Neural cell (in vitro differentiated cells): ENCODE measurements around the gene GNG2. TPM values are rescaled to one million over a fixed set of nuclear protein-coding genes. Genes with fewer than 3 reads are reported as not detected.

Experiments
- H2AFZ ChIP-seq: fragments of 200-600, 300-800 bp; sonication (generic), shearing (Covaris generic); 2 replicates; pipeline ENCODE4 v1.6.0; 2014; ENCODE audit warnings: low read depth, mild to moderate bottlenecking, antibody characterized with exemption, low read length, moderate library complexity
- H3F3A ChIP-seq: fragments of 200-600 bp; shearing (Covaris generic); 2 replicates; pipeline ENCODE4 v1.6.1; 2016; ENCODE audit warnings: mild to moderate bottlenecking, moderate library complexity, mixed read lengths, antibody characterized with exemption, low read length; ENCODE audit not compliant: insufficient read depth, poor library complexity, severe bottlenecking
- H3K27ac ChIP-seq: fragments of 200-600, 300-800 bp; sonication (generic), shearing (Covaris generic); 2 replicates; pipeline ENCODE4 v1.5.1; 2014; ENCODE audit warnings: mild to moderate bottlenecking, low read length, moderate library complexity
- H3K27me3 ChIP-seq: fragments of 300-800, 200-600 bp; sonication (generic), shearing (Covaris generic); 2 replicates; pipeline ENCODE4 v1.6.0; 2014; ENCODE audit warnings: mild to moderate bottlenecking, low read depth, low read length, moderate library complexity; ENCODE audit not compliant: insufficient read depth
- H3K36me3 ChIP-seq: fragments of 300-800, 200-600 bp; sonication (generic), shearing (Covaris generic); 2 replicates; pipeline ENCODE4 v1.5.1; 2014; ENCODE audit warnings: mild to moderate bottlenecking, antibody characterized with exemption, low read length, moderate library complexity; ENCODE audit not compliant: insufficient read depth
- H3K4me2 ChIP-seq: fragments of 300-800, 200-600 bp; sonication (generic), shearing (Covaris generic); 2 replicates; pipeline ENCODE4 v1.6.0; 2014; ENCODE audit warnings: mild to moderate bottlenecking, low read length
- H3K4me3 ChIP-seq: fragments of 300-800, 200-600 bp; sonication (generic), shearing (Covaris generic); 2 replicates; pipeline ENCODE4 v1.5.1; 2014; ENCODE audit warnings: mild to moderate bottlenecking, low read length, moderate library complexity
- H3K79me2 ChIP-seq: fragments of 200-600 bp; shearing (Covaris generic); replicated peaks from 2 replicates; pipeline ENCODE4 v1.6.0; 2014; ENCODE audit warnings: mild to moderate bottlenecking, low read length, moderate library complexity; ENCODE audit not compliant: insufficient read depth
- H3K9ac ChIP-seq: fragments of 300-800, 200-600 bp; sonication (generic), shearing (Covaris generic); 2 replicates; pipeline ENCODE4 v1.6.1; 2016; ENCODE audit warnings: mild to moderate bottlenecking, low read length, mixed read lengths
- H3K9me2 ChIP-seq: fragments of 200-600 bp; shearing (Covaris generic); 2 replicates; pipeline ENCODE4 v1.6.1; 2016; ENCODE audit warnings: mild to moderate bottlenecking, low read length, mixed read lengths; ENCODE audit not compliant: insufficient read depth
- H3K9me3 ChIP-seq: fragments of 200-600, 300-800 bp; sonication (generic), shearing (Covaris generic); 2 replicates; pipeline ENCODE4 v1.6.1; 2016; ENCODE audit warnings: mild to moderate bottlenecking, mixed run types, low read length, moderate library complexity, mixed read lengths
- H4K20me1 ChIP-seq: fragments of 200-600 bp; shearing (Covaris generic); 2 replicates; pipeline ENCODE4 v1.6.1; 2016; ENCODE audit warnings: mild to moderate bottlenecking, mixed run types; ENCODE audit not compliant: insufficient read depth
- EP300 ChIP-seq: fragments of 450-650 bp; conservative IDR thresholded peaks from 2 replicates; pipeline ENCODE4 v1.6.1; 2014; ENCODE audit warnings: antibody characterized with exemption, mild to moderate bottlenecking, moderate library complexity; ENCODE audit not compliant: poor library complexity, severe bottlenecking
- EZH2 ChIP-seq: fragments of 200-600, 300-800 bp; shearing (Covaris generic), sonication (generic); IDR thresholded peaks from 2 replicates; pipeline ENCODE4 v1.6.1; 2014; ENCODE audit warnings: antibody characterized with exemption, low read length, borderline replicate concordance, mild to moderate bottlenecking; ENCODE audit not compliant: insufficient read depth, poor library complexity, severe bottlenecking
- MXI1 ChIP-seq: fragments of 450-650 bp; conservative IDR thresholded peaks from 2 replicates; pipeline ENCODE4 v1.6.1; 2014; ENCODE audit warnings: antibody characterized with exemption, mild to moderate bottlenecking; ENCODE audit not compliant: poor library complexity, severe bottlenecking
- POLR2AphosphoS5 ChIP-seq: IDR thresholded peaks from 2 replicates; pipeline ENCODE4 v1.6.1; 2012
- RAD21 ChIP-seq: fragments of 450-650 bp; conservative IDR thresholded peaks from 2 replicates; pipeline ENCODE4 v1.6.1; 2014; ENCODE audit warnings: antibody characterized with exemption, mild to moderate bottlenecking, moderate library complexity
- SMC3 ChIP-seq: fragments of 450-650 bp; conservative IDR thresholded peaks from 2 replicates; pipeline ENCODE4 v1.6.1; 2014; ENCODE audit warnings: antibody characterized with exemption, mild to moderate bottlenecking, moderate library complexity; ENCODE audit not compliant: poor library complexity
- TAF1 ChIP-seq: IDR thresholded peaks from 2 replicates; pipeline ENCODE4 v1.6.1; 2012; ENCODE audit warnings: low read depth
- polyA plus RNA-seq: library from polyadenylated mRNA; depleted of rRNA; stranded (reverse); fragments of >200 nt; gene quantifications from 2 replicates; pipeline ENCODE4 v1.2.3, GENCODE V29; 2014
- TF ChIP-seq, protein P1 (sequence below): fragments of 450-650 bp; IDR thresholded peaks from 2 replicates; pipeline ENCODE4 v1.5.1; 2014; ENCODE audit warnings: antibody characterized with exemption, mild to moderate bottlenecking, moderate library complexity; ENCODE audit not compliant: poor library complexity, severe bottlenecking
- TF ChIP-seq, protein P2 (sequence below): IDR thresholded peaks from 2 replicates; pipeline ENCODE4 v1.6.1; 2012; ENCODE audit warnings: borderline replicate concordance

The GNG2 gene
- polyA plus RNA-seq, 1 donor from 2014 or later: 515 TPM

GRCh38 chr14:51862176-51862796 lies 1.9 kb downstream of the GNG2 start:
- H3K36me3 ChIP-seq: no peaks in the 10 kb centered on the region
- H3K27me3 ChIP-seq: no peaks in the 10 kb centered on the region
- peak overlapping the region; percentile 81 for H3K4me3 ChIP-seq
- H3K79me2 ChIP-seq: peaks cover 65% of the 10 kb centered on the region
- H3K9me2 ChIP-seq: no peaks in the 10 kb centered on the region
- no peaks in the 10 kb centered on the region for H3F3A ChIP-seq
- peaks cover 4% of the 10 kb centered on the region for H4K20me1 ChIP-seq
- peak overlapping the region; percentile 93 for H3K27ac ChIP-seq
- H3K4me2 ChIP-seq: peak overlapping the region; percentile 59
- no peak for TF ChIP-seq POLR2AphosphoS5
- TF ChIP-seq RAD21: no peak
- TF ChIP-seq, protein P1, sequence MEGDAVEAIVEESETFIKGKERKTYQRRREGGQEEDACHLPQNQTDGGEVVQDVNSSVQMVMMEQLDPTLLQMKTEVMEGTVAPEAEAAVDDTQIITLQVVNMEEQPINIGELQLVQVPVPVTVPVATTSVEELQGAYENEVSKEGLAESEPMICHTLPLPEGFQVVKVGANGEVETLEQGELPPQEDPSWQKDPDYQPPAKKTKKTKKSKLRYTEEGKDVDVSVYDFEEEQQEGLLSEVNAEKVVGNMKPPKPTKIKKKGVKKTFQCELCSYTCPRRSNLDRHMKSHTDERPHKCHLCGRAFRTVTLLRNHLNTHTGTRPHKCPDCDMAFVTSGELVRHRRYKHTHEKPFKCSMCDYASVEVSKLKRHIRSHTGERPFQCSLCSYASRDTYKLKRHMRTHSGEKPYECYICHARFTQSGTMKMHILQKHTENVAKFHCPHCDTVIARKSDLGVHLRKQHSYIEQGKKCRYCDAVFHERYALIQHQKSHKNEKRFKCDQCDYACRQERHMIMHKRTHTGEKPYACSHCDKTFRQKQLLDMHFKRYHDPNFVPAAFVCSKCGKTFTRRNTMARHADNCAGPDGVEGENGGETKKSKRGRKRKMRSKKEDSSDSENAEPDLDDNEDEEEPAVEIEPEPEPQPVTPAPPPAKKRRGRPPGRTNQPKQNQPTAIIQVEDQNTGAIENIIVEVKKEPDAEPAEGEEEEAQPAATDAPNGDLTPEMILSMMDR: no peak
- TF ChIP-seq SMC3: no peak
- TF ChIP-seq, protein P2, sequence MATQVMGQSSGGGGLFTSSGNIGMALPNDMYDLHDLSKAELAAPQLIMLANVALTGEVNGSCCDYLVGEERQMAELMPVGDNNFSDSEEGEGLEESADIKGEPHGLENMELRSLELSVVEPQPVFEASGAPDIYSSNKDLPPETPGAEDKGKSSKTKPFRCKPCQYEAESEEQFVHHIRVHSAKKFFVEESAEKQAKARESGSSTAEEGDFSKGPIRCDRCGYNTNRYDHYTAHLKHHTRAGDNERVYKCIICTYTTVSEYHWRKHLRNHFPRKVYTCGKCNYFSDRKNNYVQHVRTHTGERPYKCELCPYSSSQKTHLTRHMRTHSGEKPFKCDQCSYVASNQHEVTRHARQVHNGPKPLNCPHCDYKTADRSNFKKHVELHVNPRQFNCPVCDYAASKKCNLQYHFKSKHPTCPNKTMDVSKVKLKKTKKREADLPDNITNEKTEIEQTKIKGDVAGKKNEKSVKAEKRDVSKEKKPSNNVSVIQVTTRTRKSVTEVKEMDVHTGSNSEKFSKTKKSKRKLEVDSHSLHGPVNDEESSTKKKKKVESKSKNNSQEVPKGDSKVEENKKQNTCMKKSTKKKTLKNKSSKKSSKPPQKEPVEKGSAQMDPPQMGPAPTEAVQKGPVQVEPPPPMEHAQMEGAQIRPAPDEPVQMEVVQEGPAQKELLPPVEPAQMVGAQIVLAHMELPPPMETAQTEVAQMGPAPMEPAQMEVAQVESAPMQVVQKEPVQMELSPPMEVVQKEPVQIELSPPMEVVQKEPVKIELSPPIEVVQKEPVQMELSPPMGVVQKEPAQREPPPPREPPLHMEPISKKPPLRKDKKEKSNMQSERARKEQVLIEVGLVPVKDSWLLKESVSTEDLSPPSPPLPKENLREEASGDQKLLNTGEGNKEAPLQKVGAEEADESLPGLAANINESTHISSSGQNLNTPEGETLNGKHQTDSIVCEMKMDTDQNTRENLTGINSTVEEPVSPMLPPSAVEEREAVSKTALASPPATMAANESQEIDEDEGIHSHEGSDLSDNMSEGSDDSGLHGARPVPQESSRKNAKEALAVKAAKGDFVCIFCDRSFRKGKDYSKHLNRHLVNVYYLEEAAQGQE: no peak
- no peak for TF ChIP-seq TAF1
- TF ChIP-seq EZH2: no peak
- TF ChIP-seq EP300: no peak
- no peak for TF ChIP-seq MXI1
- H2AFZ ChIP-seq: no peak overlapping the region
- H3K9me3 ChIP-seq: no peaks in the 10 kb centered on the region
- H3K9ac ChIP-seq: peak overlapping the region; percentile 91

GRCh38 chr14:51862860-51863259 lies 2.4 kb downstream of the GNG2 start:
- Histone ChIP-seq H3F3A (no peaks in the 10 kb centered on the region), H3K9me2 (no peaks in the 10 kb centered on the region), H3K27me3 (no peaks in the 10 kb centered on the region), H4K20me1 (peaks cover 4% of the 10 kb centered on the region), H3K36me3 (no peaks in the 10 kb centered on the region), H3K79me2 (peaks cover 71% of the 10 kb centered on the region), H3K9ac (peak overlapping the region; percentile 91), H3K4me2 (peak overlapping the region; percentile 59), H3K9me3 (no peaks in the 10 kb centered on the region), H2AFZ (no peak overlapping the region), H3K27ac (no peak overlapping the region), H3K4me3 (peak overlapping the region; percentile 81)
- no peak for TF ChIP-seq EZH2
- no peak for TF ChIP-seq RAD21
- TF ChIP-seq, protein P2: no peak
- no peak for TF ChIP-seq SMC3
- TF ChIP-seq TAF1: no peak
- TF ChIP-seq, protein P1: no peak
